C4-2B (cell line): Measurements from ENCODE around the gene TMEM132D.

Experiments
- CTCF ChIP-seq: fragments of 450-650 bp; conservative IDR thresholded peaks from 2 replicates; pipeline ENCODE4 v1.5.1; 2017; ENCODE audit warnings: mild to moderate bottlenecking
- ZFX ChIP-seq: fragments of 450-650 bp; IDR thresholded peaks from 2 replicates; pipeline ENCODE4 v1.6.1; 2017

- TF ChIP-seq CTCF (no peak; the same call in 1 of the 2 replicates), ZFX (no peak)
Measured at GRCh38 chr12:129152351-129153104, 751.3 kb downstream of the TMEM132D start.
